Kidney epithelial cell (primary cell): Measurements from ENCODE around the gene WASHC3. TPM values are rescaled to one million over a fixed set of nuclear protein-coding genes. Genes with fewer than 3 reads are reported as not detected.
A peak's percentile ranks its signal among the peaks of the same experiment; 100 is the strongest.

ENCODE experiments used
- DNase-seq: peaks from one replicate; pipeline ENCODE4 v3.0.0-alpha.2; 2010; ENCODE audit warnings: low read depth
- H3K27me3 ChIP-seq: 2 replicates; pipeline ENCODE4 v1.6.0; 2011; ENCODE audit warnings: low read length; ENCODE audit not compliant: control insufficient read depth, insufficient read depth
- H3K36me3 ChIP-seq: 2 replicates; pipeline ENCODE4 v1.5.1; 2011; ENCODE audit warnings: low read length; ENCODE audit not compliant: control insufficient read depth, insufficient read depth
- H3K4me3 ChIP-seq: 2 replicates; pipeline ENCODE4 v1.5.1; 2011; ENCODE audit warnings: low read depth, mild to moderate bottlenecking, control low read depth, low read length
- CTCF ChIP-seq: IDR thresholded peaks from 2 replicates; pipeline ENCODE4 v1.5.1; 2011; ENCODE audit warnings: mild to moderate bottlenecking, moderate library complexity, low read length, control low read depth, inconsistent platforms; ENCODE audit not compliant: insufficient read depth, poor library complexity, severe bottlenecking
- total RNA-seq: library from RNA; depleted of rRNA; stranded (reverse); fragments of >200 nt; gene quantifications from 2 replicates; pipeline ENCODE4 v1.2.3, GENCODE V29; 2015

Gene WASHC3
- total RNA-seq, 1 donor from 2014 or later = 45.8 TPM

GRCh38 chr12:102067574-102068258 is 5.9 kb upstream of the WASHC3 start:
- Histone ChIP-seq H3K4me3 (no peak overlapping the region), H3K27me3 (no peaks in the 10 kb centered on the region), H3K36me3 (no peaks in the 10 kb centered on the region)
- TF ChIP-seq CTCF = no peak
- DNase-seq = no peak

- Histone ChIP-seq H3K27me3 (no peaks in the 10 kb centered on the region), H3K36me3 (no peaks in the 10 kb centered on the region), H3K4me3 (no peak overlapping the region)
- DNase-seq = no peak
- no peak for TF ChIP-seq CTCF
Measured at GRCh38 chr12:102064476-102064875, 2.7 kb upstream of the WASHC3 start.

- Histone ChIP-seq H3K4me3 (no peak overlapping the region), H3K27me3 (no peaks in the 10 kb centered on the region), H3K36me3 (no peaks in the 10 kb centered on the region)
- no peak for TF ChIP-seq CTCF
- DNase-seq = no peak
Measured at GRCh38 chr12:102063069-102063468, 1.3 kb upstream of the WASHC3 start.

GRCh38 chr12:102062419-102062806 is 622 bp upstream of the WASHC3 start:
- no peak for TF ChIP-seq CTCF
- Histone ChIP-seq H3K36me3 (no peaks in the 10 kb centered on the region), H3K4me3 (peak overlapping the region; percentile 12), H3K27me3 (no peaks in the 10 kb centered on the region)
- DNase-seq = no peak

GRCh38 chr12:102061096-102061559 is 663 bp downstream of the WASHC3 start:
- no peak for TF ChIP-seq CTCF
- no peak for DNase-seq

GRCh38 chr12:102059343-102059742 is 2.4 kb downstream of the WASHC3 start:
- Histone ChIP-seq H3K27me3 (no peaks in the 10 kb centered on the region), H3K4me3 (no peak overlapping the region), H3K36me3 (no peaks in the 10 kb centered on the region)
- TF ChIP-seq CTCF = no peak
- DNase-seq = no peak

More at GRCh38 chr12:102061096-102061559, 663 bp downstream of the WASHC3 start:
- Histone ChIP-seq H3K36me3 (no peaks in the 10 kb centered on the region), H3K27me3 (no peaks in the 10 kb centered on the region), H3K4me3 (peak overlapping the region; percentile 81)
